ENCODE measurements around the gene ARHGAP9. TPM values are rescaled to one million over a fixed set of nuclear protein-coding genes. Genes with fewer than 3 reads are reported as not detected.
A peak's percentile ranks its signal among the peaks of the same experiment; 100 is the strongest.

The ARHGAP9 gene
- total and polyA plus RNA-seq, 2 of the 8 experiments (the other 6 are each of a cell fraction or from before 2014, with no cell fraction given) = 3.2 to 6.0 TPM

DNA sequence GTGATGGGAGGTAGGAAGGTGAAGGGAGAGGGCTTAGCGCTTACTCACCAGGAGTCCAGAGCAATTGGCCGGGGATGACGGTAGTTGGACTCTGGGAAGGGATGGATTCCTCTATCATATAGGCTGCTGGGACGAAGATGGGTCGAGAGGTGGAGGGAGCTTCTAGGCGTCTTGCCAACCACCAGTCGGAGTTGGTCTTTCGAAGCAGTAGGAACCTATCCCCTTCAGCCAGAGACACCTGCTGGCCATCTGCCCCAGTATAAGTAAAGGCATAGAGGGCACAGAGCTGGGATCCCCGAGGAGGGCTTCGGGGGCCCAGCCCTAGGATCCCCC is 657 bp downstream of the ARHGAP9 start:
- peak overlapping the region; percentile 4; the same call in 1 of the 2 replicates for H2BK12ac ChIP-seq (ENCODE audit: low read depth, low read length)
- H4K20me1 ChIP-seq (replicated peaks in 1 of 2; ENCODE audit: control insufficient read depth in 1 of 2, insufficient read depth in 2 of 2, low read length in 2 of 2) = peaks cover 0 to 1% of the 10 kb centered on the region in 2 experiments
- H2AFZ ChIP-seq (ENCODE audit: low read length) = no peak overlapping the region
- DNase-seq (ENCODE audit: low read depth in 1 of 2, low spot score in 2 of 2) = no peak
- H3K4me1 ChIP-seq (replicated peaks in 1 of 4; ENCODE audit: control insufficient read depth in 3 of 4, insufficient read depth in 4 of 4, low read length in 3 of 4) = peaks cover 0 to 25% (median 11%) of the 10 kb centered on the region in 4 experiments; a peak in 6 of 7 replicates
- CTCF ChIA-PET (ENCODE audit: partially characterized antibody) = interaction anchor here (1.0 to 25.1 kb wide), 4 partner anchors 8 to 252 kb away, joined by 3 to 441 read pairs (median 4); partner anchors contain the start of genes GLI1 and INHBE
- H4K8ac ChIP-seq (ENCODE audit: extremely low read depth, insufficient read depth, low read length) = no peak overlapping the region
- H3K9ac ChIP-seq (replicated peaks in 1 of 4; ENCODE audit: extremely low read depth in 1 of 4, low read depth in 3 of 4, low read length in 3 of 4) = no peak overlapping the region
- H3K4ac ChIP-seq (replicated peaks; ENCODE audit: insufficient read length, low read depth, low read length) = no peak overlapping the region
- WGBS, 2 experiments (ENCODE audit: extremely low coverage in 1 of 2, insufficient coverage in 1 of 2, insufficient read length in 1 of 2, insufficient replicate concordance in 2 of 2, low coverage in 1 of 2, low lambda C conversion rate in 2 of 2, missing lambda C conversion rate in 1 of 2) = 87% methylated on average over 10 of the region's 10 CpGs; no CpG with 5 or more reads in 1 of the 2 experiments
- no peak overlapping the region for H2BK15ac ChIP-seq (ENCODE audit: low read length)
- H3K79me1 ChIP-seq (ENCODE audit: low read depth, low read length) = no peaks in the 10 kb centered on the region
- no peak overlapping the region for H2AK5ac ChIP-seq (ENCODE audit: low read depth, low read length)
- H2BK120ac ChIP-seq (replicated peaks; ENCODE audit: low read depth, low read length) = no peak overlapping the region
- POLR2A ChIA-PET (ENCODE audit: partially characterized antibody) = no interaction called here
- peaks cover 20 to 35% (median 33%) of the 10 kb centered on the region in 4 experiments for H3K27me3 ChIP-seq (replicated peaks in 1 of 4; ENCODE audit: control insufficient read depth in 3 of 4, extremely low read depth in 1 of 4, insufficient read depth in 3 of 4, low read length in 3 of 4)
- H3K23ac ChIP-seq (ENCODE audit: insufficient read length) = no peak overlapping the region
- H3K4me2 ChIP-seq (ENCODE audit: insufficient read depth in 1 of 2, low read depth in 2 of 2, low read length in 2 of 2) = no peak overlapping the region
- H3K23me2 ChIP-seq (ENCODE audit: low read depth, low read length) = peaks cover 8% of the 10 kb centered on the region; the same call in 1 of the 2 replicates
- TF ChIP-seq TBP (IDR thresholded peaks at IDR 0.05; ENCODE audit: low read depth, low read length) = no peak
- no peak for TF ChIP-seq PHF8 (conservative IDR thresholded peaks at IDR 0.05; ENCODE audit: low read depth, low read length)
- TF ChIP-seq TCF12 (IDR thresholded peaks at IDR 0.05; ENCODE audit: low read depth, low read length) = no peak
- no peak for TF ChIP-seq SIN3A (conservative IDR thresholded peaks at IDR 0.05 in 1 of 2, IDR thresholded peaks at IDR 0.05 in 1 of 2; ENCODE audit: low read depth in 1 of 2, low read length in 2 of 2)
- TF ChIP-seq EZH2 (IDR thresholded peaks at IDR 0.05; ENCODE audit: low read depth, low read length, severe bottlenecking) = no peak
- no peak for TF ChIP-seq RNF2 (IDR thresholded peaks at IDR 0.05; ENCODE audit: borderline replicate concordance, low read depth, low read length, missing control alignments, poor library complexity, severe bottlenecking)
- TF ChIP-seq, protein P1, sequence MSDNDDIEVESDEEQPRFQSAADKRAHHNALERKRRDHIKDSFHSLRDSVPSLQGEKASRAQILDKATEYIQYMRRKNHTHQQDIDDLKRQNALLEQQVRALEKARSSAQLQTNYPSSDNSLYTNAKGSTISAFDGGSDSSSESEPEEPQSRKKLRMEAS (IDR thresholded peaks at IDR 0.05) = no peak
- no peak for TF ChIP-seq CBX8 (IDR thresholded peaks at IDR 0.05; ENCODE audit: borderline replicate concordance, low read depth, low read length)
- TF ChIP-seq POU5F1 (IDR thresholded peaks at IDR 0.05; ENCODE audit: low read depth, low read length) = no peak
- no peak for TF ChIP-seq FOSL1 (IDR thresholded peaks at IDR 0.05; ENCODE audit: insufficient read depth, low read depth, low read length)
- H3K4me3 ChIP-seq (ENCODE audit: extremely low read depth in 1 of 4, insufficient read depth in 2 of 4, low read depth in 3 of 4, low read length in 4 of 4) = no peak overlapping the region
- H4K5ac ChIP-seq (ENCODE audit: insufficient read length, low read depth, low read length) = no peak overlapping the region
- FAIRE-seq = no peak
- no peak overlapping the region for H4K91ac ChIP-seq (replicated peaks; ENCODE audit: insufficient read length, low read length)
- H3K56ac ChIP-seq (replicated peaks; ENCODE audit: insufficient read length, low read depth, low read length) = no peak overlapping the region
- no peaks in the 10 kb centered on the region for H3K79me2 ChIP-seq (ENCODE audit: control insufficient read depth in 1 of 2, insufficient read depth in 2 of 2, low read length in 2 of 2)
- no peak overlapping the region for H3K27ac ChIP-seq (ENCODE audit: low read depth, low read length)
- no peak overlapping the region for H3K18ac ChIP-seq (ENCODE audit: extremely low read depth, low read length)
- no peak overlapping the region for H2BK20ac ChIP-seq (ENCODE audit: low read length)
- H3K36me3 ChIP-seq (ENCODE audit: control insufficient read depth in 2 of 4, insufficient read depth in 4 of 4, low read length in 3 of 4) = no peaks in the 10 kb centered on the region
- H2BK5ac ChIP-seq (ENCODE audit: low read depth, low read length) = no peak overlapping the region
- no peak overlapping the region for H3K14ac ChIP-seq (ENCODE audit: insufficient read length)
- no peaks in the 10 kb centered on the region for H3K9me3 ChIP-seq (ENCODE audit: insufficient read depth in 2 of 2, low read depth in 1 of 2, low read length in 1 of 2)

Measured in H1 (cell line).